Kidney epithelial cell (primary cell): Measurements from ENCODE around the gene TREX2. TPM values are rescaled to one million over a fixed set of nuclear protein-coding genes. Genes with fewer than 3 reads are reported as not detected.

Experiments
- DNase-seq: peaks from one replicate; pipeline ENCODE4 v3.0.0-alpha.2; 2010; ENCODE audit warnings: low read depth
- H3K27me3 ChIP-seq: 2 replicates; pipeline ENCODE4 v1.6.0; 2011; ENCODE audit warnings: low read length; ENCODE audit not compliant: control insufficient read depth, insufficient read depth
- H3K36me3 ChIP-seq: 2 replicates; pipeline ENCODE4 v1.5.1; 2011; ENCODE audit warnings: low read length; ENCODE audit not compliant: control insufficient read depth, insufficient read depth
- H3K4me3 ChIP-seq: 2 replicates; pipeline ENCODE4 v1.5.1; 2011; ENCODE audit warnings: low read depth, mild to moderate bottlenecking, control low read depth, low read length
- CTCF ChIP-seq: IDR thresholded peaks from 2 replicates; pipeline ENCODE4 v1.5.1; 2011; ENCODE audit warnings: mild to moderate bottlenecking, moderate library complexity, low read length, control low read depth, inconsistent platforms; ENCODE audit not compliant: insufficient read depth, poor library complexity, severe bottlenecking
- total RNA-seq: library from RNA; depleted of rRNA; stranded (reverse); fragments of >200 nt; gene quantifications from 2 replicates; pipeline ENCODE4 v1.2.3, GENCODE V29; 2015

The TREX2 gene
- total RNA-seq, 1 donor from 2014 or later = 1.1 TPM

- H3K27me3 ChIP-seq = no peaks in the 10 kb centered on the region
- no peaks in the 10 kb centered on the region for H3K36me3 ChIP-seq
- TF ChIP-seq CTCF = no peak
- no peak for DNase-seq
- no peak overlapping the region for H3K4me3 ChIP-seq
Measured at GRCh38 chrX:153441981-153442380, 3.9 kb downstream of the TREX2 start.

- Histone ChIP-seq H3K4me3 (no peak overlapping the region), H3K27me3 (no peaks in the 10 kb centered on the region), H3K36me3 (no peaks in the 10 kb centered on the region)
- TF ChIP-seq CTCF = no peak
- no peak for DNase-seq
Measured at GRCh38 chrX:153441296-153441695, 4.6 kb downstream of the TREX2 start.

GRCh38 chrX:153440556-153441135 lies 5.2 kb downstream of the TREX2 start:
- no peak for DNase-seq
- Histone ChIP-seq H3K27me3 (no peaks in the 10 kb centered on the region), H3K4me3 (no peak overlapping the region), H3K36me3 (no peaks in the 10 kb centered on the region)
- no peak for TF ChIP-seq CTCF

GRCh38 chrX:153439977-153440376 lies 5.9 kb downstream of the TREX2 start:
- no peaks in the 10 kb centered on the region for H3K27me3 ChIP-seq
- DNase-seq = no peak
- no peak for TF ChIP-seq CTCF
- no peaks in the 10 kb centered on the region for H3K36me3 ChIP-seq
- H3K4me3 ChIP-seq = no peak overlapping the region

- no peak for DNase-seq
- Histone ChIP-seq H3K4me3 (no peak overlapping the region), H3K36me3 (no peaks in the 10 kb centered on the region), H3K27me3 (peaks cover 4% of the 10 kb centered on the region)
- peak; percentile 47 for TF ChIP-seq CTCF
Measured at GRCh38 chrX:153438532-153438931, 7.3 kb downstream of the TREX2 start.

- H3K36me3 ChIP-seq = no peaks in the 10 kb centered on the region
- peaks cover 4% of the 10 kb centered on the region for H3K27me3 ChIP-seq
- DNase-seq = no peak
- H3K4me3 ChIP-seq = no peak overlapping the region
- TF ChIP-seq CTCF = no peak
Measured at GRCh38 chrX:153435845-153436244, 10.0 kb downstream of the TREX2 start.
